DOHH2 (cell line): ENCODE data around the gene OXSR1.

ENCODE experiments used
- EZH2phosphoT487 ChIP-seq: fragments of 200-600 bp; sonication (generic); IDR thresholded peaks from 2 replicates; pipeline ENCODE4 v1.6.1; 2017; ENCODE audit warnings: borderline replicate concordance, mild to moderate bottlenecking, antibody characterized with exemption, low read length, moderate library complexity, mixed read lengths
- TF ChIP-seq, protein P1 (sequence below): fragments of 200-600 bp; sonication (generic); IDR thresholded peaks from one replicate; pipeline ENCODE4 v1.5.1; 2014; ENCODE audit warnings: antibody characterized with exemption, mild to moderate bottlenecking, low read depth, low read length; ENCODE audit not compliant: poor library complexity, severe bottlenecking

DNA sequence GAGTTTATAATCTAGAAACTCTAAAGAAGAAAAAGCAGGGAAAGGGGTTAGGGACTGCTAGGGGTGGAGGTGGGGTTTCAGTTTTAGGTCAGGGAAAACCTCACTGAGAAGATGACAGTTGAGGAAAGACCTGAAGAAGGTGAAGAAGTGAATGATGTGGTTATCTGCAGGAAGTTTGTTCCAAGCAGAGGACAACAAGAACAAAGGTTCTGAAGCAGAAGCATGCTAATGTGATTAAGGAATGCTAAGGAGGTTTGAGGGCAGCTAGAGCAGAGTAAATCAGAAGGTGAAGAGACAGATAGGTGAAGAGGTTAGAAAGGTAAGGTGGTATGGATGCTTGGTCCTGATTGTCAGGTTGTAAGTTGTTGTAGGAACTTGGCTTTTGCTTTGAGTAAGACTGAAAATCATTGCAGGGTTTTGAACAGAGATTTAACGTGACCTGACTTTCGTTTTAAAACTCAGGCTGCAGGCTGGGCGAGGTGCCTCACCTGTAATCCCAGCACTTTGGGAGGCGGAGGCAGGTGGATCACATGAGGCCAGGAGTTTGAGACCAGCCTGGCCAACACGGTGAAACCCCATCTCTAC lies 8.6 kb downstream of the OXSR1 start:
- TF ChIP-seq, protein P1, sequence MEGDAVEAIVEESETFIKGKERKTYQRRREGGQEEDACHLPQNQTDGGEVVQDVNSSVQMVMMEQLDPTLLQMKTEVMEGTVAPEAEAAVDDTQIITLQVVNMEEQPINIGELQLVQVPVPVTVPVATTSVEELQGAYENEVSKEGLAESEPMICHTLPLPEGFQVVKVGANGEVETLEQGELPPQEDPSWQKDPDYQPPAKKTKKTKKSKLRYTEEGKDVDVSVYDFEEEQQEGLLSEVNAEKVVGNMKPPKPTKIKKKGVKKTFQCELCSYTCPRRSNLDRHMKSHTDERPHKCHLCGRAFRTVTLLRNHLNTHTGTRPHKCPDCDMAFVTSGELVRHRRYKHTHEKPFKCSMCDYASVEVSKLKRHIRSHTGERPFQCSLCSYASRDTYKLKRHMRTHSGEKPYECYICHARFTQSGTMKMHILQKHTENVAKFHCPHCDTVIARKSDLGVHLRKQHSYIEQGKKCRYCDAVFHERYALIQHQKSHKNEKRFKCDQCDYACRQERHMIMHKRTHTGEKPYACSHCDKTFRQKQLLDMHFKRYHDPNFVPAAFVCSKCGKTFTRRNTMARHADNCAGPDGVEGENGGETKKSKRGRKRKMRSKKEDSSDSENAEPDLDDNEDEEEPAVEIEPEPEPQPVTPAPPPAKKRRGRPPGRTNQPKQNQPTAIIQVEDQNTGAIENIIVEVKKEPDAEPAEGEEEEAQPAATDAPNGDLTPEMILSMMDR, result no peak
- no peak for TF ChIP-seq EZH2phosphoT487
